Fibroblast of pulmonary artery (primary cell): ENCODE results near the gene MPDZ.

Experiments used
- DNase-seq: peaks from one replicate; pipeline ENCODE4 v3.0.0-alpha.2; 2010; ENCODE audit warnings: low read depth
- H3K4me3 ChIP-seq: replicated peaks from 2 replicates; pipeline ENCODE4 v1.5.1; 2011; ENCODE audit warnings: low read depth, mild to moderate bottlenecking, control low read depth, low read length, moderate library complexity
- CTCF ChIP-seq: IDR thresholded peaks from 2 replicates; pipeline ENCODE4 v1.5.1; 2011; ENCODE audit warnings: mild to moderate bottlenecking, control low read depth, low read length, inconsistent platforms; ENCODE audit errors: missing control alignments

MPDZ gene

DNA sequence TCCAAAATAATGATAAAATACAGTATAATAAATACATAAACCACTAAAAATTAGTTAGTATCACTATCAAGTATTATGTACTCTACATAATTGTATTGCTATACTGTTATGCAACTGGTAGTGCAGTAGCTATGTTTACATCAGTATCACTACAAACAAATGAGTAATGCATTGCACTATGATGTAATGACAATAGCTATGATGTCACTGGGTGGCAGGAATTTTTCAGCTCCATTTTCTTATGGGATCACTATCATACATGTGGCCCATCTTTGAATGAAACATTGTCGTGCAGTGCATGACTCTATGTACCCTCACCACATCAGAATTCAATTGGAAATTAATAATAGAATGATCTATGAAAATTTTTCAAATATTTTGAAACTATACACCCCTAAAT is 201.3 kb downstream of the MPDZ start:
- TF ChIP-seq CTCF = no peak
- no peak overlapping the region for H3K4me3 ChIP-seq
- peak; percentile 48 for DNase-seq

DNA sequence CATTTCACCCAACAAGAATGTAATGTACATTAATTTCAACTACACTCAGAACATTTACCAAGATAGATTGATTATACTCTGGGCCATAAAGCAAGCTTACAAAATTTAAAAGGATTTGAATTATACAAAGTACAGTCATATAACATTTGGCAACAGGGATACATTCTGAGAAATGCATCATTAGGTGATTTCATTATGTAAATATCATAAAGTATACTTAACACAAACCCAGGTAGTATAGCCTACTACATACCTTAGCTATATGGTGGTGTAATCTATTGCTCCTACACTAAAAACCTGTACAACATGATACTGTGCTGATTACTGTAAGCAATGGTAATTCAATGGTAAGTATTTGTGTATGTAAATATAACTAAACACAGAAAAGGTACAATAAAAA is 202.9 kb downstream of the MPDZ start:
- H3K4me3 ChIP-seq = no peak overlapping the region
- TF ChIP-seq CTCF = no peak
- no peak for DNase-seq

GRCh38 chr9:13071921-13072320 is 207.6 kb downstream of the MPDZ start:
- H3K4me3 ChIP-seq = no peak overlapping the region
- no peak for DNase-seq
- TF ChIP-seq CTCF = no peak

DNA sequence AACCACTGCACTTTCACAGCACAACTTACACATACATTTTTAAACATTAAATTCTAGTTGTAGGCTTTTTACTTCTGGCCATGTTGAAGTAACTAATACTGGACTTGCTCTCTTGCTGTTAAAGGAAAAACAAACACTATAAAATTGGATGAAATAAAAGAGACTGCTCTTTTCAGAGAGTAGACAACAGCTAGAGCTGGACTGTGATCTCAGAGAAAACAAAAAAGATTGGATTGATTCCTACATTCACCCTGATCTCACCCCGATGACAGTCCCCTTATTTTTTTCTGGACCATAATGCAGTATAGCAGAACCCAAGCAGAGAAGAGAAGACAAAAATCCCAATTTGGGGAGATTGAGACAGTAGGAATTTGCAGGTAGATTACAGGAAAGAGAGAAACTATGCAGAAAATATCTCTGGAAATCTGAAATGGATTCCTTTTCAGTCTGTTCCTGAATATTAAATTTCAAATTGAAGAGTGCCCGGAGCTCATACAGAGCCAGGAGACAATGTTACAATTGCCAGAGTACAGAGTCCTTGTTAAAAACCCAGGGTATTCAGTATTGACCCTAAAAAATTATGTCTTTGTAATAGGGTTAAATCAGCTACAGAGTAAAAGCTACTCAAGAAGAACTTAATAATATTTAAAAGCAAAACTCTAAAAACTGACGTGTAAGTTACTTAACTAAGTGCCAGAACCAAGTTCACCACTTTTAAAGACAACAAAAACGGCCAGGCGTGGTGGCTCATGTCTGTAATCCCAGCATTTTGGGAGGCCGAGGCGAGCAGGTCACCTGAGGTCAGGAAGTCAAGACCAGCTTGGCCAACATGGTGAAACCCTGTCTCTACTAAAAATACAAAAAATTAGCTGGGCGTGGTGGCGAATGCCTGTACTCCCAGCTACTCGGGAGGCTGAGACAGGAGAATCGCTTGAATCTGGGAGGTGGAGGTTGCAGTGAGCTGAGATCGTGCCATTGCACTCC is 208.6 kb downstream of the MPDZ start:
- H3K4me3 ChIP-seq = no peak overlapping the region
- TF ChIP-seq CTCF = no peak
- no peak for DNase-seq

DNA sequence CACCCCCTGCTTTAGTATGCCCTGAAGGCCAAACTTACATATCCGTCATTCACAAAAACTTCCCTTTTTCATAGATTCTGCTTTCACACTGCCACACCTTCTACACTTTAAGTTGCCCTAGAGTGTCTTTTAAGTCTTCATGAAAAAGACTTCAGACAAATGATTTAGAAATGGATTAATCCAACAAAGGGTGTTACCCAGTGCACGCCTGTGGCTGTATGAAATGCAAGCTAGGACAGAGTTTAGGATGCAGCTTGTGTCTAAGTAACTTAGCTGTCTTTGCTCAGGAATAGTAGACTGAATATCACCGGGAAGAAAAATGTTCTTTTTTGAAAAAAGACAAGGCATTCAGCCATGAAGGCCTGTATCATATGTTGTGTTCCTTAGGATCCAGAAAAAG is 210.0 kb downstream of the MPDZ start:
- no peak for TF ChIP-seq CTCF
- no peak for DNase-seq
- no peak overlapping the region for H3K4me3 ChIP-seq

DNA sequence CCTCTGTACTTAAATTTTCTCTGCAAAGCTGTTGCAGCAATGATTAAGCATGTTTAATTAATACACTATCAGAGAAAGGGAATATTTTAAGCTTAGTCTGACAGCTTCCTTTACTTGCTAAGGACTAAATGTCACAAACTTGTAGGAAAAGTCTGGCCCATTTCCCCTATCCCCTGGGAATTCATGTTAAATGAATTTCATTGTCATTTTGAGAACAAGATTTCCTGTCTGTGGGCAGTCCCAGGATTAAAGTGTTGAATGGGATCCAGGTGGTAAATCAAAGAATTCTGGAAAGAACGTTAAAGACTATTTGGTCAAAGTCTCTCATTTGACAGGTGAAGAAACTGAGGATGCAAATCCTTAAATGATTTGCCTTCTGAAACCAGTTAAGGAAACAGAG is 214.8 kb downstream of the MPDZ start:
- TF ChIP-seq CTCF = no peak
- no peak for DNase-seq
- no peak overlapping the region for H3K4me3 ChIP-seq
